A549 (cell line): Measurements from ENCODE around the gene ATG9A. TPM values are rescaled to one million over a fixed set of nuclear protein-coding genes. Genes with fewer than 3 reads are reported as not detected.

ENCODE experiments used
- ATAC-seq, 2 experiments: fragments of 200-7000 bp in 1 of 2; fragments of >200 bp in 1 of 2; cut with Nextera tagmentation in 1 of 2; cut with Tn5 transposase in 1 of 2; 3 replicates each; pipeline versions ENCODE4 v1.8.0 to v1.9.1; 2018 to 2020; ENCODE audit warnings: mild to moderate bottlenecking in 1 of 2, moderate library complexity in 1 of 2
- CTCF ChIA-PET: fragments of 300-600 bp; sonication (Branson Sonifier 250); formaldehyde crosslinking; extraction: SDS; loops from one replicate; lab custom pipeline; 2021; ENCODE audit warnings: antibody characterized with exemption, inconsistent platforms; lab: Yijun Ruan, JAX
- POLR2A ChIA-PET: fragments of 350-600 bp; formaldehyde crosslinking; extraction: SDS; loops from one replicate; lab custom pipeline; 2021; ENCODE audit warnings: antibody characterized with exemption, inconsistent platforms; lab: Yijun Ruan, JAX
- DNase-seq, 2 experiments: peaks; one replicate each; pipeline versions ENCODE4 v3.0.0 to v3.0.0-alpha.2; 2011 to 2016; ENCODE audit warnings: low read depth in 1 of 2, low spot score in 1 of 2
- FAIRE-seq: peaks from 2 replicates; lab custom pipeline; 2011; peaks lifted over from hg19 to GRCh38; lab: Jason Lieb, UNC
- H3K27ac ChIP-seq, 2 experiments: fragments of >200 bp; sonication (Bioruptor Twin); formaldehyde crosslinking; 3 replicates each; pipeline ENCODE4 v1.5.1; 2016 to 2017
- H3K4me1 ChIP-seq: fragments of >200 bp; sonication (Bioruptor Twin); formaldehyde crosslinking; 3 replicates; pipeline ENCODE4 v1.6.1; 2016
- H3K4me2 ChIP-seq: fragments of >200 bp; sonication (Bioruptor Twin); formaldehyde crosslinking; 3 replicates; pipeline ENCODE4 v1.6.1; 2016
- H3K4me3 ChIP-seq: fragments of >200 bp; sonication (Bioruptor Twin); formaldehyde crosslinking; 3 replicates; pipeline ENCODE4 v1.5.1; 2016
- H3K9me3 ChIP-seq: fragments of >200 bp; sonication (Bioruptor Twin); formaldehyde crosslinking; 3 replicates; pipeline ENCODE4 v1.6.1; 2016
- BHLHE40 ChIP-seq: IDR thresholded peaks from 2 replicates; pipeline ENCODE4 v1.6.1; 2012; ENCODE audit warnings: low read depth, low read length, inconsistent platforms
- CBX2 ChIP-seq: fragments of 200-600 bp; sonication (generic); IDR thresholded peaks from 2 replicates; pipeline ENCODE4 v1.6.1; 2016; ENCODE audit warnings: low read depth, mild to moderate bottlenecking, borderline replicate concordance
- CBX8 ChIP-seq: fragments of 200-600 bp; sonication (generic); IDR thresholded peaks from 2 replicates; pipeline ENCODE4 v1.6.1; 2016
- CEBPB ChIP-seq, 2 experiments: fragments of >200 bp in 1 of 2; sonication (Bioruptor Twin) in 1 of 2; formaldehyde crosslinking in 1 of 2; IDR thresholded peaks; 2 replicates each; pipeline ENCODE4 v1.6.1; 2012 to 2016
- CHD2 ChIP-seq: fragments of 150-350 bp; IDR thresholded peaks from 2 replicates; pipeline ENCODE4 v1.6.1; 2014; ENCODE audit warnings: low read length; ENCODE audit not compliant: partially characterized antibody
- EHF ChIP-seq: fragments of 250-450 bp; sonication (Bioruptor Pico); IDR thresholded peaks from 2 replicates; pipeline ENCODE4 v1.5.0; 2020; ENCODE audit warnings: mild to moderate bottlenecking
- EP300 ChIP-seq, 2 experiments: fragments of >200 bp; sonication (Bioruptor Twin); formaldehyde crosslinking; IDR thresholded peaks; 2 replicates in 1 of 2; 3 replicates in 1 of 2; pipeline ENCODE4 v1.6.1; 2016 to 2017
- ESRRA ChIP-seq: fragments of 150-350 bp; IDR thresholded peaks from 2 replicates; pipeline ENCODE4 v1.6.1; 2014; ENCODE audit warnings: mild to moderate bottlenecking, low read length, borderline replicate concordance
- FOSB ChIP-seq: fragments of 250-450 bp; sonication (Bioruptor Pico); IDR thresholded peaks from 2 replicates; pipeline ENCODE4 v1.5.0; 2020; ENCODE audit warnings: mild to moderate bottlenecking, moderate library complexity
- FOSL2 ChIP-seq, 2 experiments: fragments of 450-650 bp in 1 of 2; fragments of >200 bp in 1 of 2; sonication (Bioruptor Twin) in 1 of 2; formaldehyde crosslinking; IDR thresholded peaks; 2 replicates each; pipeline versions ENCODE4 v1.5.0 to v1.6.1; 2016 to 2020; ENCODE audit warnings: mild to moderate bottlenecking in 1 of 2, moderate library complexity in 1 of 2
- FOXS1 ChIP-seq: fragments of 250-450 bp; sonication (Bioruptor Pico); IDR thresholded peaks from 2 replicates; pipeline ENCODE4 v1.5.0; 2020; ENCODE audit warnings: mild to moderate bottlenecking, moderate library complexity
- HEYL ChIP-seq: fragments of 250-450 bp; sonication (Bioruptor Pico); IDR thresholded peaks from 2 replicates; pipeline ENCODE4 v1.8.0; 2021; ENCODE audit warnings: mild to moderate bottlenecking, moderate library complexity
- HOXB13 ChIP-seq: fragments of 250-450 bp; sonication (Bioruptor Pico); IDR thresholded peaks from 2 replicates; pipeline ENCODE4 v1.5.0; 2020; ENCODE audit warnings: low read depth, mild to moderate bottlenecking, moderate library complexity
- HOXB5 ChIP-seq: fragments of 250-450 bp; sonication (Bioruptor Pico); IDR thresholded peaks from 2 replicates; pipeline ENCODE4 v1.5.0; 2020; ENCODE audit warnings: mild to moderate bottlenecking, moderate library complexity
- JUN ChIP-seq, 2 experiments: fragments of >200 bp; sonication (Bioruptor Twin); formaldehyde crosslinking; IDR thresholded peaks; 2 replicates in 1 of 2; 3 replicates in 1 of 2; pipeline ENCODE4 v1.6.1; 2016 to 2017
- JUNB ChIP-seq: fragments of >200 bp; sonication (Bioruptor Twin); formaldehyde crosslinking; IDR thresholded peaks from 2 replicates; pipeline ENCODE4 v1.6.1; 2016
- KDM1A ChIP-seq: fragments of 200-600 bp; sonication (generic); IDR thresholded peaks from 2 replicates; pipeline ENCODE4 v1.6.1; 2016; ENCODE audit warnings: low read depth, mild to moderate bottlenecking
- MAZ ChIP-seq: fragments of 150-350 bp; IDR thresholded peaks from 2 replicates; pipeline ENCODE4 v1.6.1; 2014; ENCODE audit warnings: antibody characterized with exemption, low read depth, low read length, borderline replicate concordance
- NFE2L2 ChIP-seq: fragments of 150-350 bp; conservative IDR thresholded peaks from 2 replicates; pipeline ENCODE4 v1.6.1; 2014; ENCODE audit warnings: low read length
- NPAS2 ChIP-seq: fragments of 250-450 bp; sonication (Bioruptor Pico); IDR thresholded peaks from 2 replicates; pipeline ENCODE4 v1.8.0; 2022; ENCODE audit warnings: mild to moderate bottlenecking, moderate library complexity, borderline replicate concordance
- NR3C1 ChIP-seq: fragments of >200 bp; sonication (Bioruptor Twin); formaldehyde crosslinking; IDR thresholded peaks from 3 replicates; pipeline ENCODE4 v1.6.1; 2017
- PHF8 ChIP-seq: fragments of 200-600 bp; sonication (generic); IDR thresholded peaks from 2 replicates; pipeline ENCODE4 v1.6.1; 2016; ENCODE audit warnings: low read depth, mild to moderate bottlenecking, antibody characterized with exemption, moderate library complexity, borderline replicate concordance
- POLR2A ChIP-seq: IDR thresholded peaks from 2 replicates; pipeline ENCODE4 v1.6.1; 2012; ENCODE audit warnings: mild to moderate bottlenecking, low read length
- RARB ChIP-seq: fragments of 250-450 bp; sonication (Bioruptor Pico); IDR thresholded peaks from 2 replicates; pipeline ENCODE4 v1.8.0; 2021; ENCODE audit warnings: mild to moderate bottlenecking, moderate library complexity
- RFX5 ChIP-seq: fragments of 450-650 bp; IDR thresholded peaks from 2 replicates; pipeline ENCODE4 v1.7.1; 2014; ENCODE audit warnings: antibody characterized with exemption, mild to moderate bottlenecking, moderate library complexity
- RNF2 ChIP-seq: fragments of 200-600 bp; sonication (generic); IDR thresholded peaks from 2 replicates; pipeline ENCODE4 v1.6.1; 2016; ENCODE audit warnings: low read depth, mild to moderate bottlenecking, antibody characterized with exemption, moderate library complexity, borderline replicate concordance
- SREBF2 ChIP-seq: fragments of 450-650 bp; IDR thresholded peaks from 2 replicates; pipeline ENCODE4 v1.6.1; 2014; ENCODE audit warnings: mild to moderate bottlenecking, moderate library complexity
- TFCP2L1 ChIP-seq: fragments of 250-450 bp; sonication (Bioruptor Pico); IDR thresholded peaks from 2 replicates; pipeline ENCODE4 v1.5.0; 2021; ENCODE audit warnings: mild to moderate bottlenecking
- TP53 ChIP-seq: fragments of 250-450 bp; sonication (Bioruptor Pico); IDR thresholded peaks from 2 replicates; pipeline ENCODE4 v1.5.0; 2021; ENCODE audit warnings: mild to moderate bottlenecking, moderate library complexity
- ZC3H11A ChIP-seq: fragments of 450-650 bp; IDR thresholded peaks from 2 replicates; pipeline ENCODE4 v1.6.1; 2014; ENCODE audit warnings: antibody characterized with exemption, mild to moderate bottlenecking
- ZFP36 ChIP-seq: fragments of 450-650 bp; IDR thresholded peaks from 2 replicates; pipeline ENCODE4 v1.6.1; 2014; ENCODE audit warnings: borderline replicate concordance; ENCODE audit not compliant: partially characterized antibody
- ZSCAN20 ChIP-seq: fragments of 250-450 bp; sonication (Bioruptor Pico); IDR thresholded peaks from 2 replicates; pipeline ENCODE4 v1.8.0; 2022; ENCODE audit warnings: mild to moderate bottlenecking, moderate library complexity
- WGBS: methylation state at CpG from one replicate; pipeline ENCODE4 v1.1.6; 2017; ENCODE audit errors: missing lambda C conversion rate; 5-methylcytosine and 5-hydroxymethylcytosine counted together
- polyA plus RNA-seq, 4 experiments: library from polyadenylated mRNA; depleted of rRNA in 3 of 4; stranded (reverse); fragments of >200 nt; fragmentation: RNase III in 1 of 4; extraction: RNeasy Plus Mini Kit Qiagen cat#74134 plus additional on column Dnase treatment in 1 of 4; gene quantifications; 2 replicates in 3 of 4; 3 replicates in 1 of 4; pipeline ENCODE4 v1.2.3, GENCODE V29; 2011 to 2017
- TF ChIP-seq, protein P1 (sequence below): IDR thresholded peaks from 2 replicates; pipeline ENCODE4 v1.6.1; 2012
- TF ChIP-seq, protein P2 (sequence below): fragments of 250-450 bp; sonication (Bioruptor Pico); IDR thresholded peaks from 2 replicates; pipeline ENCODE4 v1.5.0; 2020; ENCODE audit warnings: low read depth, mild to moderate bottlenecking, moderate library complexity
- TF ChIP-seq, protein P3 (sequence below): fragments of 150-350 bp; IDR thresholded peaks from 2 replicates; pipeline ENCODE4 v1.6.1; 2014; ENCODE audit warnings: low read depth, mild to moderate bottlenecking, low read length
- TF ChIP-seq, protein P4 (sequence below): IDR thresholded peaks from 2 replicates; pipeline ENCODE4 v1.6.1; 2012
- TF ChIP-seq, protein P5 (sequence below): IDR thresholded peaks from 2 replicates; pipeline ENCODE4 v1.6.1; 2012; ENCODE audit warnings: low read depth, borderline replicate concordance
- TF ChIP-seq, protein P6 (sequence below): fragments of >200 bp; sonication (Bioruptor Twin); formaldehyde crosslinking; IDR thresholded peaks from 2 replicates; pipeline ENCODE4 v1.6.1; 2016

ATG9A gene
- polyA plus RNA-seq, 2 of the 4 experiments (the other 2 are of a cell fraction), result 41.9 to 75.2 TPM

DNA sequence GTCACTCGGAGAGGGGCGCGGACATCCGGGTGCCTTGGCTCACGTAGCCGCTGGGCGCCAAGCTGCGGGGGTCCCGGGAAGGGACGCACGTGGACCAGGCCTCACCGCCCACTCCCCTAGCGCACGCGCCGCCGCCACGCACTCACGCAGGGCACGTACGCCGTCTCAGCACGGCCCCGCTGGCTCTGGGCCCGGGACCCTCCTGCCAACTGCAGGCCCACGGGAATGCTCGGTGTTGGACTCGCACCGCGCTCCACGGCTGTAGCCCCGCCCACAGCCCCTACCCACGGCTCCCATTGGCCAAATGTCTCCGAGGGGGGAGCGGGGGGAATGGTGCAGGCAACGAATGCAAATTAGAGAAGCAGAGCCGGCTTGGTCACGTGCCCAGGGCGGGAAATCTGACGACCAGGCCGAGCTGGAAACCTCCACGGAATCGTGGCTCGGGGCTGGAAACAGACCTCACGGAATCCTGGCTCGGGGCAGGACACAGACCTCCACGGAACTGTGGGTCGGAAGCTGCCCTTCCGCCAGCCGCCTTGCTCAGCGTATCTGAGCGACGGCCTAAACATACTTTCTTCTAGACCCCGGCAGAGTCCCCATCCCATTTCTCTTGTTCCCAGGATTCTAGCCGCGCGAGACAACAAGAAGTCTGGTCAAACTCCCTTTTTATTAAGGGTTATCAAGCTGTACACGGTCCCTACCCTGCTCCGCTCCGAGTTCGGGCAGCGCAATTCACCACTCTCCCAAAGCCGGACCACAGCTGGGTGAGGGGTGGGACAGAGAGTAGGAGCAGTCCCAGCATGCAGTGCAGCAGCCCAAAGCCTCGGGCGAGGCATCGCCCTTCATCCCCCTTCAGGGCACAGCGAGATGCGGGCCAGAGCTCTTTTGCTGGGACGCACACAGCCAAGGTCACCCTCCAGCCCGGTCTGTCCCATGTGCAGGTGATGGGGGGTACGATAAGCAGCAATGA lies 10.4 kb downstream of the ATG9A start, which contains the start of gene ABCB6:
ABCB6 (minus strand) TSS at position 227 of the 970 bp plus-strand sequence. CDS start 285 bp downstream, outside the sequence.
- Histone ChIP-seq H3K4me1 (peaks cover 30% of the 10 kb centered on the region), H3K4me3 (peak within 1 kb of the TSS; percentile 65), H3K4me2 (peak within 1 kb of the TSS; percentile 93), H3K9me3 (no peaks in the 10 kb centered on the region), H3K27ac (peak within 1 kb of the TSS; percentile 92 to 95)
- ChIA-PET POLR2A (interaction anchor here (0.6 to 3.8 kb wide), 10 partner anchors 8 to 76 kb away, joined by 3 to 25 read pairs (median 8); partner anchors contain the start of genes CNPPD1, DNAJB2, GLB1L and STK16), CTCF (interaction anchor here (0.7 to 7.3 kb wide), 12 partner anchors 20 to 80 kb away, joined by 3 to 79 read pairs (median 4); partner anchors contain the start of gene DNAJB2)
- peak; percentile 65 to 84 for ATAC-seq
- DNase-seq, result peak; percentile 92
- 48% methylated on average over 35 of the region's 71 CpGs for WGBS
- peak; percentile 43 for FAIRE-seq
- no peak for TF ChIP-seq CEBPB (IDR thresholded peaks at IDR 0.05)
- TF ChIP-seq PHF8, result no peak; the same call in 1 of the 2 replicates
- peak; percentile 70; the same call in 1 of the 2 replicates for TF ChIP-seq BHLHE40
- TF ChIP-seq CHD2, result peak; percentile 32
- TF ChIP-seq ZC3H11A, result no peak
- no peak for TF ChIP-seq JUNB
- TF ChIP-seq NPAS2, result no peak; the same call in 1 of the 2 replicates
- no peak for TF ChIP-seq FOSL2 (IDR thresholded peaks at IDR 0.05)
- TF ChIP-seq FOSL2 (CRISPR knock-in tag; IDR thresholded peaks at IDR 0.05), result no peak
- TF ChIP-seq ZSCAN20 (CRISPR knock-in tag), result no peak
- peak; percentile 94 for TF ChIP-seq POLR2A
- no peak for TF ChIP-seq FOSB
- no peak for TF ChIP-seq HEYL (CRISPR knock-in tag)
- TF ChIP-seq, protein P1, sequence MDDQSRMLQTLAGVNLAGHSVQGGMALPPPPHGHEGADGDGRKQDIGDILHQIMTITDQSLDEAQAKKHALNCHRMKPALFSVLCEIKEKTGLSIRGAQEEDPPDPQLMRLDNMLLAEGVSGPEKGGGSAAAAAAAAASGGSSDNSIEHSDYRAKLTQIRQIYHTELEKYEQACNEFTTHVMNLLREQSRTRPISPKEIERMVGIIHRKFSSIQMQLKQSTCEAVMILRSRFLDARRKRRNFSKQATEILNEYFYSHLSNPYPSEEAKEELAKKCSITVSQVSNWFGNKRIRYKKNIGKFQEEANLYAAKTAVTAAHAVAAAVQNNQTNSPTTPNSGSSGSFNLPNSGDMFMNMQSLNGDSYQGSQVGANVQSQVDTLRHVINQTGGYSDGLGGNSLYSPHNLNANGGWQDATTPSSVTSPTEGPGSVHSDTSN, result peak; percentile 35
- TF ChIP-seq NFE2L2, result no peak
- TF ChIP-seq, protein P2, sequence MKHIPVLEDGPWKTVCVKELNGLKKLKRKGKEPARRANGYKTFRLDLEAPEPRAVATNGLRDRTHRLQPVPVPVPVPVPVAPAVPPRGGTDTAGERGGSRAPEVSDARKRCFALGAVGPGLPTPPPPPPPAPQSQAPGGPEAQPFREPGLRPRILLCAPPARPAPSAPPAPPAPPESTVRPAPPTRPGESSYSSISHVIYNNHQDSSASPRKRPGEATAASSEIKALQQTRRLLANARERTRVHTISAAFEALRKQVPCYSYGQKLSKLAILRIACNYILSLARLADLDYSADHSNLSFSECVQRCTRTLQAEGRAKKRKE, result peak; percentile 9; the same call in 1 of the 2 replicates
- TF ChIP-seq TP53 (CRISPR knock-in tag), result 0 out of 2 replicates have a peak, but pooled peaks have one; percentile 12
- no peak for TF ChIP-seq RNF2
- TF ChIP-seq ZFP36, result no peak
- no peak for TF ChIP-seq HOXB13 (CRISPR knock-in tag)
- no peak for TF ChIP-seq EP300 (IDR thresholded peaks at IDR 0.05)
- TF ChIP-seq TFCP2L1 (CRISPR knock-in tag), result peak; percentile 57; the same call in 1 of the 2 replicates
- TF ChIP-seq, protein P3, sequence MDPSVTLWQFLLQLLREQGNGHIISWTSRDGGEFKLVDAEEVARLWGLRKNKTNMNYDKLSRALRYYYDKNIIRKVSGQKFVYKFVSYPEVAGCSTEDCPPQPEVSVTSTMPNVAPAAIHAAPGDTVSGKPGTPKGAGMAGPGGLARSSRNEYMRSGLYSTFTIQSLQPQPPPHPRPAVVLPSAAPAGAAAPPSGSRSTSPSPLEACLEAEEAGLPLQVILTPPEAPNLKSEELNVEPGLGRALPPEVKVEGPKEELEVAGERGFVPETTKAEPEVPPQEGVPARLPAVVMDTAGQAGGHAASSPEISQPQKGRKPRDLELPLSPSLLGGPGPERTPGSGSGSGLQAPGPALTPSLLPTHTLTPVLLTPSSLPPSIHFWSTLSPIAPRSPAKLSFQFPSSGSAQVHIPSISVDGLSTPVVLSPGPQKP, result no peak
- no peak for TF ChIP-seq SREBF2
- peak in 1 of 2 experiments; percentile 68; a peak in 2 of 5 replicates for TF ChIP-seq JUN (IDR thresholded peaks at IDR 0.05)
- no peak for TF ChIP-seq NR3C1
- no peak for TF ChIP-seq RARB
- TF ChIP-seq MAZ, result 0 out of 2 replicates have a peak, but pooled peaks have one; percentile 41
- TF ChIP-seq, protein P4, sequence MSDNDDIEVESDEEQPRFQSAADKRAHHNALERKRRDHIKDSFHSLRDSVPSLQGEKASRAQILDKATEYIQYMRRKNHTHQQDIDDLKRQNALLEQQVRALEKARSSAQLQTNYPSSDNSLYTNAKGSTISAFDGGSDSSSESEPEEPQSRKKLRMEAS, result peak; percentile 97
- TF ChIP-seq CBX2, result no peak
- no peak for TF ChIP-seq EHF (CRISPR knock-in tag)
- no peak for TF ChIP-seq ESRRA
- TF ChIP-seq KDM1A, result no peak
- TF ChIP-seq CBX8, result no peak
- TF ChIP-seq, protein P5, sequence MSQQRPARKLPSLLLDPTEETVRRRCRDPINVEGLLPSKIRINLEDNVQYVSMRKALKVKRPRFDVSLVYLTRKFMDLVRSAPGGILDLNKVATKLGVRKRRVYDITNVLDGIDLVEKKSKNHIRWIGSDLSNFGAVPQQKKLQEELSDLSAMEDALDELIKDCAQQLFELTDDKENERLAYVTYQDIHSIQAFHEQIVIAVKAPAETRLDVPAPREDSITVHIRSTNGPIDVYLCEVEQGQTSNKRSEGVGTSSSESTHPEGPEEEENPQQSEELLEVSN, result peak; percentile 99
- TF ChIP-seq, protein P6, sequence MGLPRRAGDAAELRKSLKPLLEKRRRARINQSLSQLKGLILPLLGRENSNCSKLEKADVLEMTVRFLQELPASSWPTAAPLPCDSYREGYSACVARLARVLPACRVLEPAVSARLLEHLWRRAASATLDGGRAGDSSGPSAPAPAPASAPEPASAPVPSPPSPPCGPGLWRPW, result no peak
- TF ChIP-seq FOXS1, result no peak
- no peak for TF ChIP-seq RFX5
- no peak for TF ChIP-seq HOXB5
